HG02840 (cell line): ENCODE data around the gene PEX19.
"Not testable (repeated sequence)": the region's sequence is repeated elsewhere in the genome, so short reads cannot be mapped to it uniquely, and the experiment has no call there.

Experiments used
- ATAC-seq: cut with Tn5 transposase; IDR thresholded peaks from one replicate; pipeline ENCODE4 v1.9.1; 2021; ENCODE audit warnings: mild to moderate bottlenecking, moderate library complexity, moderate number of reproducible peaks; ENCODE audit not compliant: unreplicated experiment, low FRiP score

The PEX19 gene

GRCh38 chr1:160284782-160285344, at the start of gene PEX19:
PEX19 (minus strand) TSS chr1:160285133; CDS start chr1:160285124, 9 bp downstream.
- peak; percentile 95 for ATAC-seq

GRCh38 chr1:160332516-160332915, 47.6 kb upstream of the PEX19 start:
- no peak for ATAC-seq

GRCh38 chr1:160330119-160330518, 45.2 kb upstream of the PEX19 start:
- no peak for ATAC-seq

GRCh38 chr1:160328184-160328583, 43.3 kb upstream of the PEX19 start:
- ATAC-seq, result no peak

GRCh38 chr1:160326418-160326817, 41.5 kb upstream of the PEX19 start:
- no peak for ATAC-seq

GRCh38 chr1:160325252-160325651, 40.3 kb upstream of the PEX19 start:
- no peak for ATAC-seq

- ATAC-seq, result no peak
Observed at GRCh38 chr1:160322831-160323230, 37.9 kb upstream of the PEX19 start.

GRCh38 chr1:160315359-160315758, 30.4 kb upstream of the PEX19 start:
- ATAC-seq, result no peak

- no peak for ATAC-seq
Observed at GRCh38 chr1:160309571-160309970, 24.6 kb upstream of the PEX19 start.

GRCh38 chr1:160309185-160309557, 24.2 kb upstream of the PEX19 start:
- no peak for ATAC-seq

GRCh38 chr1:160308451-160309184, 23.7 kb upstream of the PEX19 start:
- no peak for ATAC-seq

GRCh38 chr1:160307118-160307791, 22.3 kb upstream of the PEX19 start:
- no peak for ATAC-seq

GRCh38 chr1:160300173-160300572, 15.2 kb upstream of the PEX19 start:
- no peak for ATAC-seq

GRCh38 chr1:160296036-160296435, 11.1 kb upstream of the PEX19 start:
- ATAC-seq, result no peak

- no peak for ATAC-seq
Observed at GRCh38 chr1:160293020-160293968, 8.4 kb upstream of the PEX19 start.

GRCh38 chr1:160291248-160292220, 6.6 kb upstream of the PEX19 start:
- peak; percentile 60 for ATAC-seq

- ATAC-seq, result not testable (repeated sequence)
Observed at GRCh38 chr1:160287769-160288168, 2.8 kb upstream of the PEX19 start.

GRCh38 chr1:160285506-160285905, 573 bp upstream of the PEX19 start:
- ATAC-seq, result no peak

- no peak for ATAC-seq
Observed at GRCh38 chr1:160284220-160284781, 632 bp downstream of the PEX19 start.
